T47D (cell line): ENCODE results near the gene NME8.
"Not testable (repeated sequence)": the region's sequence is repeated elsewhere in the genome, so short reads cannot be mapped to it uniquely, and the experiment has no call there.

Source experiments
- DNase-seq, 2 experiments: peaks; one replicate each; pipeline versions ENCODE4 v3.0.0 to v3.0.0-alpha.2; 2011 to 2012; ENCODE audit warnings: low read depth in 1 of 2, low spot score in 1 of 2
- JUND ChIP-seq: IDR thresholded peaks from 2 replicates; pipeline ENCODE4 v1.6.1; 2012; ENCODE audit warnings: low read depth
- in situ Hi-C: cut with HindIII; loops from 2 replicates; pipeline ENCODE4 v1.10.0; 2016; ENCODE audit warnings: low sequenced_read_pairs, low pct_unique_long_range_greater_than_20kb

The NME8 gene

GRCh38 chr7:37848297-37848696, at the start of gene NME8:
Gene NME8, plus strand, starts transcription at chr7:37848597. Its CDS starts 1,670 bp downstream, at chr7:37850267.
- no peak for TF ChIP-seq JUND
- no peak for DNase-seq
- in situ Hi-C loops = no loop called here

DNA sequence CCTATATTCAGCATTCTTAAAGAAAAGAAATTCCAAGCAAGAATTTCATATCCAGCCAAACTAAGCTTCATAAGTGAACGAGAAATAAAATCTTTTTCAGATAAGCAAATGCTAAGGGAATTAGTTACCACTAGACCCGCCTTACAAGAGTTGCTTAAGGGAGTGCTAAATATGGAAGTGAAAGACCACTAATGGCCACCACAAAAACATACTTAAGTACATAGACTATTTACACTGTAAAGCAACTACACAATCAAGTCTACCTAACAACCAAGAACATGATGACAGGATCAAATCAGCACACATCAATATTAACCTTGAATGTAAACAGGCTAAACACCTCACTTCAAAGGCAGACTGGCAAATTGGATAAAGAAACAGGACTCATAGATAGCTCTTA, 42.2 kb upstream of the NME8 start:
- in situ Hi-C loops = no loop called here

GRCh38 chr7:37812161-37812580, 36.2 kb upstream of the NME8 start:
- DNase-seq, in situ Hi-C loops: not testable (repeated sequence)

More for the DNA sequence above, 42.2 kb upstream of the NME8 start:
- no peak for DNase-seq
- TF ChIP-seq JUND = no peak

DNA sequence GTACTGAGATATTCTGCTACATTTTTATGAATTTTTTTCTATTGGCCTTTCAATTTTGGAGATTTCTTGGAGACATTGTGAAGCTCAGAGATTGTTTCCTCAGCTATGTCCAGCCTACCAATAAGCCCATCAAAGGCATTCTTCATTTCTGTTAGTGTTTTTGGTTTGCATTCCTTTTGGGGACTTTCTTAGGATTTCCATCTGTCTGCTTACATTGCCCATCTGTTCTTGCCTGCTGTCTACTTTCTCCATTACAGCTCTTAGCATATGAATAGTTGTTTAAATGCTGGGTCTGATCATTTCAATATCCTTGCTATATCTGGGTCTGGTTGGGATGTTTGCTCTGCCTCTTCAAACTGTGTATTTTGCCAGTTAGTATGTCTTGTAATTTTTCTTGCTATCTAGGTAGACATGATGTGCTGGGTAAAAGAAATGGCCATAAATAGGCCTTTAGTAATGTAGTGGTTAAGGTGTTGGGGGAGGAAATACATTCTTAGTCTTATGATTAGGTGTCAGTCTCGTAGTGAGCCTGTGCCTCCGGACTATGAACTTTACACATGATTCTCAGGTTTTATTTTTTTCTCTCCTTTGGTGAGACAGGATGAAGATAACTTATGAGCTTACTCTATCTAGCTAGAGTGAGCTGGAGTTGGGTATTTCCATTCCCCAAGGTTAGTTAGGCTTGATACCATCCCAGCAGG, 32.6 kb upstream of the NME8 start:
- no peak for TF ChIP-seq JUND
- in situ Hi-C loops = no loop called here
- no peak for DNase-seq

- no peak for DNase-seq
- TF ChIP-seq JUND = no peak
- in situ Hi-C loops = no loop called here
These were observed 31.3 kb upstream of the NME8 start for GRCh38 chr7:37816922-37817590.

DNA sequence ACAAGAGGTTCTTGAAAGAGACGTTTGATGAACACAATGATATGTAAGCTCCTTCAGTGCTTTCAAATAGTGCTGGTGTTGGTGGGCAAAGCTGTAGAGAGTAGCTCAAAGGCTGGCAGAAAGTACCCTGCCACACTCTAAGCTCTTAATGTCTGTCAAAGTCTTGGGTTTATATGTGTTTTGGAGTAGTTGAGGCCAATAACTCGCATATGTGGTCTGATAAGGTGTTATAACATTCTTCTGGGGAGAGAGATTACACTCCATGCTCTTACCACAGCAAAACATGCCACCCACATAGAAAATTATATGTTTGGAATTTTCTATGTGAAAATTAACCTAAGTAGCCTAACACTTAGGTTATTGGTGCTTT, 30.8 kb upstream of the NME8 start:
- no peak for DNase-seq

DNA sequence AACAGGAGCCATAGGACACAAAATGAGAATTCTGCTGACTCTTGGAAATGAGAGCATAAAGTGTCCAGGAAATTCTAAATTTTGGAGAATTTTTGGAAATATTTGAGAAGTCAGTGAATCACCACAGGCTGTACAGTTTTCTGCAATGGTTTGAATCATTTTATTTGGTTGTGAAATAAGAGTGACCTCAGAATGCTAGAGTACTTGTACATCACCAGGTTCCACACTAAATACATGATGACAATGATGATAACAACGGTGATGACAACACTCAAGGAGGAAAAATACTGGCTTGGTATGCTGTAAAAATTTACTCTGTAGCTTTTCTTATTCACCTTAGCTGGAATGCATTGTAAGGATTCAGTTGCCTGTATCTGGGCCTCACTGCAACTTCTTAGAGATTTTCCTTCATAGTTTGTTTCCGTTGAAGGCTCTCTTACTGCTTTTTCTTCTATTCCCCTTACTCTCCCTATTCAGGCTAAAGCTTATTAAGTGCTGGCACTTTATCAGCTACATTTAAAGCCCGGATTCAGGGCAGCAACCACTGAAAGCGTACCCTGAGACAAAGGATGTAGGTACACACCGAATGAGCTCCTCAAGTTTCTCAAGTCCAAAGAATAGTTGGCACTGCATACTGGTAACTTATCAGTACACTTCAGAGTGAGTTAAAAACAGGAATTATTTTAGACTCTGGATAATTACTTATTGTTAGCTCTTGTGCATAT, 30.2 kb upstream of the NME8 start:
- in situ Hi-C loops = no loop called here
- TF ChIP-seq JUND = no peak
- DNase-seq = no peak

More for the DNA sequence above, 30.8 kb upstream of the NME8 start:
- TF ChIP-seq JUND = no peak
- in situ Hi-C loops = no loop called here

- in situ Hi-C loops = no loop called here
- TF ChIP-seq JUND = no peak
- DNase-seq = no peak
These were observed 27.5 kb upstream of the NME8 start for GRCh38 chr7:37820708-37821468.

GRCh38 chr7:37822946-37823345, 25.5 kb upstream of the NME8 start:
- in situ Hi-C loops = no loop called here
- no peak for DNase-seq
- TF ChIP-seq JUND = no peak

DNA sequence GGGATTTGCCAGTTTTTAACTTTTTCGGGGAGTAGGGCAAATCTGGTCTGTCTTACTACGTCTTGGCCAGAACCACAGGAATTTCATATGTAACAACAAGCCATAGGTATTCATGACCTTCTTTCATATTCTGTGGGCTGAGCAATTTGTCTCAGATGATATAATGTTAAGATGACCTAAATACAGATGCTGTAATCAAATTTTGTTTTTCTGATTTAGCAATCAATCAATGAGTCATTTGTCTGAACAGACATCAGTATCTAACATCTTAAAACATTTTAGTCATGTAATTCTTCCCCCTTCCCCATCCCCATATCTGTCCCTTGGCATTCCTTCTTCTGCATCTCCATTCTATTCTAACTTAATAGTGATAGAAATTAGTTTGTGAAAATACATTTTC, 24.8 kb upstream of the NME8 start:
- in situ Hi-C loops = no loop called here
- no peak for DNase-seq
- no peak for TF ChIP-seq JUND

DNA sequence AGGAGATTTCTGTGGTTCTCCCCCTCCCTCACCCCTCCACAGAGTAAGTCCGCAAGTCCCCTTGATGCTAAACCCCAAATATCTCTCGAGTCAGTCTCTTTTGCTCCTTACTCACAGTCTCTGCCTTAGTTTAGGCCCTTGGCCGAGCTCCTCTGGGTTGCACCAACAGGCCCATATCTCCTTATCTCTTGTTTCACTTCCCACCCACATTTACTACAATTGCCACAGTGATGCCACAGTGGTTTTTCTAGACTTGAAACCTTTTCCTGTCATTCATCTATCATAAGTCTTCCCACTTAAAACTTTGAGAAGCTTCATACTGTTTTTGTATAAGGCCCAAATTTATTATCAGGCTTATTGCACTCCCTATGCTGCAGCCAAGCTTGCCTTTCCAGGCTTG, 23.4 kb upstream of the NME8 start:
- in situ Hi-C loops = no loop called here
- no peak for TF ChIP-seq JUND
- DNase-seq = no peak

GRCh38 chr7:37826825-37827224, 21.6 kb upstream of the NME8 start:
- DNase-seq = no peak
- in situ Hi-C loops = no loop called here
- TF ChIP-seq JUND = no peak
